HG03575 (cell line): ENCODE results near the gene PTGDR2.

ENCODE experiments used
- ATAC-seq: cut with Tn5 transposase; IDR thresholded peaks from one replicate; pipeline ENCODE4 v1.9.1; 2021; ENCODE audit not compliant: unreplicated experiment, insufficient number of reproducible peaks, low FRiP score; ENCODE audit errors: extremely low read depth

PTGDR2 gene

GRCh38 chr11:60862171-60862570, 6.4 kb upstream of the PTGDR2 start:
- no peak for ATAC-seq

GRCh38 chr11:60860943-60861342, 5.2 kb upstream of the PTGDR2 start:
- no peak for ATAC-seq

DNA sequence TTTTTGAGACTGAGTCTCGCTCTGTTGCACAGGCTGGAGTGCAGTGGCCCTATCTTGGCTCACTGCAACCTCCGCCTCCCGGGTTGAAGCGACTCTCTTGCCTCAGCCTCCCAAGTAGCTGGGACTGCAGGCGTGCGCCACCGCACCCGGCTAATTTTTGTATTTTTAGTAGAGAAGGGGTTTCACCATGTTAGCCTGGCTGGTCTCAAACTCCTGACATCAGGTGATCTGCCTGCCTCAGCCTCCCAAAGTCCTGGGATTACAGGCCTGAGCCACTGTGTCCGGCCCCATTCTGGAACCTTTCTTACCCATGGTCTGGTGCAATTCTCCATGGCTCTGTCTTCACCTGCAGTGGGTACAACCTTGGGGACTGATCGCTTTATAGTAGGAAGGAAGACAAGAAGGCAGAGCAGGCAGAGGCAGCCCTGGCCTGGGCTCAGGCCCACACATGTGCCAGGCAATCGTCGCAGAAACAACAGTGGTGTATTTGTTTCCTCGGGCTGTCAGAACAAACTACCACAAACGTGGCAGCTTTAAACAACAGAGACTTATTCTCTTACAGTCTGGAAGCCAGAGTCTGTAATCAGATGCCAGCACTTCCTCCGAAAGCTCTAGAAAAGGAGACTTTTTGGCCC, 4.0 kb upstream of the PTGDR2 start:
- ATAC-seq: no peak

DNA sequence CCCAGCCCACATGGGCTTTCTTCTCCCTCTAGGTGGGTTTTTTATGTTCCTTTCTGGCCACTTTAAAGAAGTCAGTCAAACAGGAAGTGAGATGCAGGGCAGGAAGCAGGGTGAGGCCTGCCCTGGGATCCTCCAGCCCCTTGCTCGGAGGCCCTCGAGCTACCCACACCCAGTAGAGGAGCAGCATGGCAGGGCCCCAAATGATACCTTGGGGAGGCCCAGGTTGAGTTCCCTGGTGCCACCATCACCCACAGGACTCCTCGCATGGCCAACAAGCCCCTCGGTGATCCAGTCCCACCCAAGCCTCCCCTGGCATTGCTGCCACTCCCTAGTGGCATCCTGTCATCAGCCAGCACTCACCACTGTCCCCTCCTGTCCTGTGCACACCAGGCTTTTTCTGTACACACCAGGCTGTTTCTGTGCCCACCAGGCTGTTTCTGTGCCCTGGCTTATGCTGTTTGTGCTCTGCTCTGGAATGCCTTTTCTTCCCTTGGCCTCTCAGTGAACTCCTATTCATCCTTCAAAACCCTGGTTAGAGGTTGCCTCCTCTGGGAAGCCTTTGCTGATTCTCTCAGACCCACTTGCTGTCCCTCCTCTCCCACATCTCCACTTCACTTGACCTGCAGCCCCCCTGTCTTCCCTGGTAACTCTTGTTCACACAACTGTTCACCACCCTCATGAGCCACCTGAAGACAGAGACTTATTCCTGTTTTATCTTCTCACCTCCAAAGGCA, 3.1 kb upstream of the PTGDR2 start:
- no peak for ATAC-seq

DNA sequence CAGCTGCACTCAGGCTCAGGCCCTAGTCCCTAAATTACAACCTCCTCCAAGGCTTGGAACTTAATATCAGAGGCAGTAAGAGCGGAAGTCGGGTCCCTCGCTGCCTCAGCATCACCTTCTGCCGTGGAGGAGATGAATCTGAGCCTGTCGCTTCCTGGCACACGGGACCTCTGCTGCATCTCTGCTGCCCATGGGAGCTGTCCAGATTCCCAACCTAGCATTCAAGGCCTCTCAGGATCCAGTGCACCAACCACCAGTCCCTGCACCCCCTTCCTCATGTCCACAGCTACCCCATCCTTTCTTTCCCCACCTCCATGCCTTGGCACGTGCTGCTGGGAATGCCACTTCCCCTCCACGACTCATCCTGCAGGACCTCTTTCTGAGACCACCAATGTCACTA, 2.5 kb upstream of the PTGDR2 start:
- ATAC-seq: no peak

DNA sequence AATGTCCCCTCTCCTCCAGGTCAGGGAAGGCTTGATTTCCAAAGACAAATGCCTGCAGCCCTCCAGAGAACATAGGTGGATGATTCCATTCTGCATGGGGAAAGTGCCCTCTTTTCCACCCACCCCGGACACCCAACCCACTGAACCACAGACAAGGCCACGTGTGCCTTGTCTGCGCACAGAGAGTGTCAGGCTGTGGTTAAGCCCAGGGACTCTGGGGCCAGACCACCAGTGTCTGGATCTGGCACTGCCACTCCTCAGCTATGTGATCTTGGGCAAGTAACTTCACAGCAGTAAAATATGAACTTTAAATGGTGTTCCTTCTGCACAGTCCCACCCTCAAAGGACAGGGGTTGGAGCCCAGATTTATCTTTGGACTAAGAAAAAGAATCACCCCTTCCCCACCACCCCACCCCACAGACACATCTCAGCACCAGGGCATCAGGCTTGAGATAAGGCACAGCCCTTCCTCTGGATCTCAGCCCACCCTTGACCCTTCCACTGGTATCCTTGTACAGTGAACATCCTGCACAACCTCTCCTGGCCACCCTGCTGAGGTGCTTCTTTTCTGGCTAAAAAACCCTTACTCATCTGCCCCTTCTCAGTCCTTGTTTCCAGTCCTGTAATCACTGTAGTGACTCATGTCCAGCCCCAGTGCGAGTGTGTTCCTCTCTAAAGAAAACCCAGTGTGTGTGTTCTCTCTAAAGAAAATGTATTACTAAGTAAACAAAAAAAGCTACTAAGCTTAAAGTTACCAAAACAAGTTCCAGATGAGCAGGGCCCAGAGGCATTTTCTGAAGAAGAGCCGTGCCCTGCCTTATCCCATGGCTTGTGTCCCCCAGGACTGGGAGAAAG, 1.9 kb upstream of the PTGDR2 start:
- ATAC-seq: no peak

DNA sequence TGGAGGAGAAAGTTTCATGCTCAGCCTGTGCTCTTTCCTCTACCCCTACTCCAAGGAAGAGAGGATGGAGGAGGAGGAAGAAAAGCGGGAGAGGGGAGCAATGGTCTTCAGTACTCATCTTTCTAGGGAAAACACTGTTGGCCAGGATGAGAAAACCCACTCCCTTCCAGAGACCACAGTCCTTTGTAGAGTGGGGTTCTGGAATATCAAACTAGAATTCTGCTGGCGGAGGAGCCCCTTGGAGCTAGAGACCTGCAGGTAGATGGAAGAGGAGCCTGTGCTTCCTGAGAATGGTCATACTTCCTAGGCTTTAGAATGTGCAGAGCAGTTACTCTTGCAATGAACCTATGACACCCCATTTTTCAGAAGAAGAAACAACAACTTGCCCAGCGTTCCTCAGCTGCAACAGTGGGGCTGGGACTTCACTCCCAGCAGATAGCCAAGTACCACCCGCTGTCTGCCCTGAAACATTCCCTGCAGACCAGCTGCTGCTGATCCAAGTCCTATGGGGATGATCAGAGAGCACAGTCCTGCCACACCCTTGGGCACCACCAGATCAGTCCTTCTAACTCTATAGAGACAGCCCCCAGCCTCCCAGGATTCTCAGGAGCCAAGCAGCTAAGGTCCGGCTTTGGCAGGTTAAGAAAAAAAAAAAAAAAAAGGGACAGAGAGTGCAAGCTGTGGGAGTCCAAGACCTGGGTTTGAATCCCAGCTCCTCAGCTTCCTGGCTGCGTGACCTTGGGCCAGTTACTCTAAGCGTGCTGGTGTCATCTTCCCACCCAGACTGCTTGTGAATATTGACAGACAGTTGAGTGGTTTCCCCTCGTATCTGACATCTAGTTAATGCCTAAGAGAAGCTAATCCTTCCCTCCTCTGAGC, 664 bp downstream of the PTGDR2 start:
- no peak for ATAC-seq

DNA sequence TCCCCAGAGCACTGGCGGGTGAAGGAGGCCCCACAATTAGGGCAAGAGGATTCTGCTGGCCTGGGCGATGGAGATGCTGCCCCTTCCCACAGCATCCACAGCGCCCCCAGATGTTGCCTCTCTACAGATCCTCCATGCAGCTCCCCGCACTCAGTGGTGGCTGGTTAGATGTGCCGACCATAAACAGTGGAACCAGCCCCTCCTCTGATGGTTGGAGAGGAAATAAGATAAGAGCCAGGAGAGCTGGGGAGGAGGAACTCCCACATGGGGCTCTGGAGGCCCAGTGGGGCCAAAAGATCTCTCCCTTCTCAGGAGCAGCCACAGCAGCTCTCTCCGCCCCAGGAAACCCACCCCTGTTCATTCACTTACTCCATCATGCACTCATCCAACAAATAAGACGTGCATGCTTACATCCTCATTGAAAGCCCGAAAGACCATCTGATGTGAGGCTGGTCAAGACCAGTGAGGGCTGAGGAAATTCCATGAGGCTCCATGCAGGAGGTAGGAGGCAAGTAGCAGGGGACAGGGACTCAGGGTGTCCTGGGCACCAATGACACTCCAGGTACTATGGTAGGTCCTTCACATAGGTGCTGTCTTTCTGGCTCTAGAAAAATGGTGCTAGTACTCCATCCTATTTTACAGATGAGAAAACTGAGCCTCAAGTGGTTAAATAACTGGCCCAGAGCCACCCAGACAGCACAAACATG, 1.5 kb downstream of the PTGDR2 start:
- no peak for ATAC-seq

DNA sequence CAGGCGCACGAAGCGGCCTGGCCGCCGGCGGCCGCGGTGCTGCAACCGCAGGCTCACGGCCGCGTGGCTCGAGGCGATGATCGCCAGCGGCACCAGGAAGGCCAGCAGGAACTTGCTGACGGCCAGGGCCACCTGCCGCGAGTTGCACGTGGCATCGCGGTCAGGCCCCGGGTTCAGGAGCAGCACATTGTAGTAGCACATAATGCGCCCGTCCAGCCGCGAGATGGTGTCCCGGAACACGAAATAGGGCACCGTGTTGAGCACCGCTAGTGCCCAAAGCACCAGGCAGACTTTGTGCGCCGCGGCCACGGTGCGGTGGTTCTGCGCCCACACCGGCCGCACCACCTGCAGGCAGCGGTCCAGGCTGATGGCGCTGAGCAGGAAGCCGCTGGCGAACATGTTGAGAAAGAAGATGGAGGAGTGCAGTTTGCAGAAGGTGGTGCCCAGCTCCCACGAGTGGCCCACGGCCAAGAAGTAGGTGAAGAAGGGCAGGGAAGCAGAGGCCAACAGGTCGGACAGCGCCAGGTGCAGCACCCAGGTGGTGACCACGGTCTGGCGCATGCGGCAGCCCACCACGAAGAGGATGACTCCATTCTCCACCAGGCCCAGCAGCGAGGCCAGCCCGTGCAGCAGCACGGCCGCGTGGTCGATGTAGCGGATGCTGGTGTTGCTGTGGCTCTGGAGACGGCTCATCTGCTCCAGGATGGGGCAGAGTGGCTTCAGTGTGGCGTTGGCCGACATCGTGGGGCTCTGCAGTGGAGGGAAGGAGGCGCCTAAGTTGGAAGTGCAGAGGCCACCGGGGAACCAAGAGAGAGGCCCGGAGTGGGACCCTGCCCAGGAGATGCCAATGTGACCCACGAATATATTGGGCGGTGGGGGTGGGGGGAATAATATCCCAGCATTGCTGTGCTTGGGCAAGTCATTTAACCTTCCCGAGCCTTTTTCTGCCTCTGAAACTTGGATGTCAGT, 2.5 kb downstream of the PTGDR2 start:
- no peak for ATAC-seq

DNA sequence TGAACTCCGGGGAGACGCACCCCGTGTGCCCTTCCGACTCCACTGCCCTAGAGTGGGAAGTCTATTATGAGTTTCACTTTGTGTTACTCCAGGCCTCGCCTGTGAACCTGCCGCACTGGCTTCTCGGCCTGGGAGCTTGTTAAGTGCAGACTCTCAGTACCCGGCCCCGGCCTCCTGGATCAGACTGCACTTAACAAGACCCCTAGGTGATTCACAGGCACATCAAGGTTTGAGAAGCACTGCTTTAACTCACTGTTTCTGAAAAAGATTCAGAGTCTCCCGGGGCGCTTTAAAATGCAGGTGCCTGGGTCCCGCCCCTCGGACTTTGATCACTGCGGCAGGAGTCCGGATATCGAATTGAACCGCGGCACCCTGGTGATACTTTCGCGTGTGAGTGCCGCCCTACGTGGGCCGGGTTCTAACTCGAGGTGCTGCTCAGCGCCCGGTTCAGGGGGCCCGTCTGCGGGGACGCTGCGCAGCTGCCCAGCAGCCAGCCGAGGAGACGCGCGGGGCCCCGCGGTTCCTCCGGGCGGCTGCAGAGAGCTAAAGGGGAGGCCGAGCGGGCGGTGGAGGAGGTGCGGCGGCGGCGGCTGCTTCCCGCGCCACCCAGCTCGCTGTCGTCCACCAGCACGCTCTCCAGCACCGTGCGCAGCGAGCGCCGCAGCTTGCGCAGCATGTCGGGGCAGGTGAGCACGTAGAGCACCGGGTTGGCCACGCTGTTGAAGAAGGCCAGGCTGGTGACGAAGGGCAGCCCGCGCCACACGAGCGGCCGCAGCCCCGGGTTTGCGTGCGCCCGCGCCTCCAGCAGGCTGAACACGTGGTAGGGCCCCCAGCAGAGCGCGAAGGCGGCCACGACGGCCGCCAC, 3.4 kb downstream of the PTGDR2 start:
- no peak for ATAC-seq

DNA sequence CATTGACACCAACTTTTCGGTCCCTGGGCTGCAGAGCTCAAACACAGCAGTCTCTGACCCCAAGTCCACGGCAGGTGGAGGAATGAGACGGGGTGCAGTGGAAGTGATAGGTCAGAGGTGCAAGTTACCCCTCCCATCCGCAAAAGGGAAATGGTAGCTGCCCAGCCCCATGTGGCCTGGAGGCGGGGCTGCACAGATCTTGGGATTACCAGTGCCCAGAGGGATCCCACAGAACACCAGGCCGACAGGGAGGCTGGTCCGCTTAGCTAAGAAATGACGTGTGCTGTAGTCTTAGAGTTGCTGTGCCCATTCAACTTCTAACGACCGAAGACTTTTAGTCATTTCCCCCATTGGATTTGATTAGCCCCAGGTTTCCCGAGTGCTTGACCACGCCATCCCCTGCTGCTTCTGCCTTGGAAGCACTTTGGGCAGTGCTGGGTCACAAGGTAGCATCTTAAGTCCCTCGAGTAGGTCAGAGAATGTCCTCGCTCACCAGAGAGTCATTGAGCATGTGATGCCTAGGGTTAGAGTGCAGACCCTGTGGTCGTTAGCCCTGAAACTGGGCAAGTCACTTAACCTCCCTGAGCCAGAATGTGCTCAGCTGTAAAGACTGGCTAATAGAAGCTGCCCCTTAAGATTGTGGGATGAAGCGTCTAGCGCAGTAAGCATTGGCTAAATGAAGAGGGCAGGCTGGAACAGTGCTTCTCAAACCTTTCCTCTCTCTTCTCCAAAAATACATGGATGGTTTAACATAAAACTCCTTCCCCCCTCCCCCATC, 4.2 kb downstream of the PTGDR2 start:
- ATAC-seq: no peak

- ATAC-seq: no peak
These were observed 5.9 kb downstream of the PTGDR2 start for GRCh38 chr11:60849641-60850520.

DNA sequence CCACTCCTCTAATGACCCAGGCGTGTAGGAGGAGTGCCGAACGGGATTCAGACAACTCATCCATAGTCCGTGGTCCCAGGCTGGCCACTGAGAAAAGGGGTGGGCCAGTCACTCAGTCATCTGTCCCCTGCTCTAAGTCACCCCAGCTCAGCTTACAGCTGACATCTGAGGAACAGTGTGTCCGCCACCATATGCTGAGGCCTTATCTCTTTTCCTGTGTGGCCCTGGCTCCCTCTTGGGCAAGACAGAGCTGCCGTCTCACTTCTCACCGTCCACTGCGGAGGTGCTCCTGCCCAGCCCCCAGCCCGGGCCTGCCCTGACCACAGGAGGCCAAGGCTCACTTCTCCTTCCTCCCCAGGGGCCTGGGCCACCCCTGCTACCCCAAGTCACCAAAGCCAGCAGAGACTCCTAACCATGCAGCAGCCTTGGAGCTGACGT, 7.0 kb downstream of the PTGDR2 start:
- no peak for ATAC-seq

DNA sequence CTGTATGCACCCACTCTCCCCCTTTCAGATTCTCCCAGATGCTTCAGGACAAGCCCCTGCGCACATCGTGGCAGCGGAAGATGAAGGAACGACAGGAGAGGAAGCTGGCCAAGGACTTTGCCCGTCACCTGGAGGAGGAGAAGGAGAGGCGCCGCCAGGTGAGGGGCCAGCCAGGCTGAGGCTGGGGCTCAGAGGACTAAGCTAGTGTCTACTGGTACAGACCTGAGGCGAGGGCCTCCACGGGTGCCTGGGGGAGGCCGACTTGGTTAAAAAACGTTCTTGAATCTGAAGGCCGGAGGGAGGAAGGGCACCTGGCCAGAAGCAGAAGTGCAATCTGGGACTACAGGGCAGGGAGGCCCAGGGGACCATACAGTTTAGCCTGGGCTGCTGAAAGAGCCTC, 7.9 kb downstream of the PTGDR2 start:
- no peak for ATAC-seq

GRCh38 chr11:60847281-60847680, 8.5 kb downstream of the PTGDR2 start:
- no peak for ATAC-seq
